SJCRH30 (cell line): ENCODE data around the gene SLAMF7. TPM values are rescaled to one million over a fixed set of nuclear protein-coding genes. Genes with fewer than 3 reads are reported as not detected.

Experiments used
- DNase-seq, 2 experiments: peaks; one replicate each; pipeline ENCODE4 v3.0.0-alpha.2; 2015 to 2020
- H3K27ac ChIP-seq: fragments of 250-450 bp; sonication (Bioruptor Pico); 2 replicates; pipeline ENCODE4 v1.5.1; 2020; ENCODE audit warnings: mild to moderate bottlenecking, moderate library complexity
- H3K27me3 ChIP-seq: fragments of 250-450 bp; sonication (Bioruptor Pico); 2 replicates; pipeline ENCODE4 v1.5.1; 2020; ENCODE audit warnings: mild to moderate bottlenecking, moderate library complexity
- H3K36me3 ChIP-seq: fragments of 250-450 bp; sonication (Bioruptor Pico); 2 replicates; pipeline ENCODE4 v1.5.1; 2020; ENCODE audit warnings: mild to moderate bottlenecking, moderate library complexity
- H3K4me1 ChIP-seq: fragments of 250-450 bp; sonication (Bioruptor Pico); 2 replicates; pipeline ENCODE4 v1.5.1; 2020; ENCODE audit warnings: mild to moderate bottlenecking, moderate library complexity
- H3K4me3 ChIP-seq: fragments of 250-450 bp; sonication (Bioruptor Pico); 2 replicates; pipeline ENCODE4 v1.5.1; 2020; ENCODE audit warnings: mild to moderate bottlenecking, moderate library complexity
- H3K9me3 ChIP-seq: fragments of 250-450 bp; sonication (Bioruptor Pico); replicated peaks from 2 replicates; pipeline ENCODE4 v1.5.1; 2020; ENCODE audit warnings: mild to moderate bottlenecking, moderate library complexity
- total RNA-seq: library from RNA; depleted of rRNA; stranded (reverse); fragments of >200 nt; shearing (Covaris generic); gene quantifications from 2 replicates; pipeline ENCODE4 v1.2.3, GENCODE V29; 2014

The SLAMF7 gene
- total RNA-seq, 1 experiment from 2014 or later: not detected

GRCh38 chr1:160748181-160748877, 9.3 kb downstream of the SLAMF7 start:
- H3K4me3 ChIP-seq: no peak overlapping the region
- H3K27me3 ChIP-seq: no peaks in the 10 kb centered on the region
- DNase-seq: peak in 1 of 2 experiments; percentile 6

GRCh38 chr1:160748878-160749269, 9.8 kb downstream of the SLAMF7 start:
- no peak for DNase-seq
- Histone ChIP-seq H3K9me3 (no peaks in the 10 kb centered on the region), H3K4me3 (no peak overlapping the region), H3K27me3 (no peaks in the 10 kb centered on the region), H3K4me1 (0 out of 2 replicates have a peak, but pooled peaks cover 3% of the 10 kb centered on the region), H3K36me3 (no peaks in the 10 kb centered on the region), H3K27ac (no peak overlapping the region)

More at GRCh38 chr1:160748181-160748877, 9.3 kb downstream of the SLAMF7 start:
- no peaks in the 10 kb centered on the region for H3K36me3 ChIP-seq
- no peak overlapping the region for H3K27ac ChIP-seq
- H3K9me3 ChIP-seq: no peaks in the 10 kb centered on the region
- peaks cover 6% of the 10 kb centered on the region; the same call in 1 of the 2 replicates for H3K4me1 ChIP-seq

GRCh38 chr1:160750608-160751007, 11.6 kb downstream of the SLAMF7 start:
- H3K4me1 ChIP-seq: no peaks in the 10 kb centered on the region
- no peak for DNase-seq
- H3K27me3 ChIP-seq: no peaks in the 10 kb centered on the region
- H3K9me3 ChIP-seq: no peaks in the 10 kb centered on the region
- no peak overlapping the region for H3K27ac ChIP-seq
- no peak overlapping the region for H3K4me3 ChIP-seq
- H3K36me3 ChIP-seq: no peaks in the 10 kb centered on the region

- Histone ChIP-seq H3K4me1 (no peaks in the 10 kb centered on the region), H3K27me3 (no peaks in the 10 kb centered on the region), H3K4me3 (no peak overlapping the region), H3K36me3 (no peaks in the 10 kb centered on the region), H3K9me3 (no peaks in the 10 kb centered on the region), H3K27ac (no peak overlapping the region)
- no peak for DNase-seq
Observed at GRCh38 chr1:160752406-160752805, 13.4 kb downstream of the SLAMF7 start.

- Histone ChIP-seq H3K27me3 (no peaks in the 10 kb centered on the region), H3K4me1 (no peaks in the 10 kb centered on the region), H3K9me3 (no peaks in the 10 kb centered on the region), H3K4me3 (no peak overlapping the region), H3K27ac (no peak overlapping the region), H3K36me3 (no peaks in the 10 kb centered on the region)
- DNase-seq: no peak
Observed at GRCh38 chr1:160752924-160753323, 13.9 kb downstream of the SLAMF7 start.

GRCh38 chr1:160753594-160753993, 14.5 kb downstream of the SLAMF7 start:
- no peak for DNase-seq
- no peak overlapping the region for H3K4me3 ChIP-seq
- no peaks in the 10 kb centered on the region for H3K4me1 ChIP-seq
- no peaks in the 10 kb centered on the region for H3K9me3 ChIP-seq
- no peaks in the 10 kb centered on the region for H3K27me3 ChIP-seq
- H3K27ac ChIP-seq: no peak overlapping the region
- no peaks in the 10 kb centered on the region for H3K36me3 ChIP-seq

GRCh38 chr1:160755461-160755860, 16.4 kb downstream of the SLAMF7 start:
- Histone ChIP-seq H3K9me3 (no peaks in the 10 kb centered on the region), H3K4me3 (no peak overlapping the region), H3K36me3 (no peaks in the 10 kb centered on the region), H3K4me1 (no peaks in the 10 kb centered on the region), H3K27me3 (no peaks in the 10 kb centered on the region), H3K27ac (no peak overlapping the region)
- DNase-seq: no peak

- DNase-seq: no peak
- no peak overlapping the region for H3K27ac ChIP-seq
- no peaks in the 10 kb centered on the region for H3K27me3 ChIP-seq
- no peaks in the 10 kb centered on the region for H3K9me3 ChIP-seq
- H3K36me3 ChIP-seq: no peaks in the 10 kb centered on the region
- no peaks in the 10 kb centered on the region for H3K4me1 ChIP-seq
- H3K4me3 ChIP-seq: no peak overlapping the region
Observed at GRCh38 chr1:160755911-160756848, 17.1 kb downstream of the SLAMF7 start.

GRCh38 chr1:160756849-160757201, 17.8 kb downstream of the SLAMF7 start:
- no peak overlapping the region for H3K4me3 ChIP-seq
- DNase-seq: no peak
- no peak overlapping the region for H3K27ac ChIP-seq
- no peaks in the 10 kb centered on the region for H3K4me1 ChIP-seq
- no peaks in the 10 kb centered on the region for H3K27me3 ChIP-seq
- no peaks in the 10 kb centered on the region for H3K9me3 ChIP-seq
- no peaks in the 10 kb centered on the region for H3K36me3 ChIP-seq

- Histone ChIP-seq H3K4me3 (no peak overlapping the region), H3K27ac (no peak overlapping the region), H3K4me1 (no peaks in the 10 kb centered on the region)
Observed at GRCh38 chr1:160758521-160758920, 19.5 kb downstream of the SLAMF7 start.

GRCh38 chr1:160759740-160760139, 20.7 kb downstream of the SLAMF7 start:
- H3K27ac ChIP-seq: no peak overlapping the region
- no peaks in the 10 kb centered on the region for H3K27me3 ChIP-seq
- no peaks in the 10 kb centered on the region for H3K36me3 ChIP-seq
- no peaks in the 10 kb centered on the region for H3K4me1 ChIP-seq
- no peak overlapping the region for H3K4me3 ChIP-seq
- H3K9me3 ChIP-seq: no peaks in the 10 kb centered on the region
- DNase-seq: no peak

More at GRCh38 chr1:160758521-160758920, 19.5 kb downstream of the SLAMF7 start:
- no peak for DNase-seq
- H3K9me3 ChIP-seq: no peaks in the 10 kb centered on the region
- H3K27me3 ChIP-seq: no peaks in the 10 kb centered on the region
- H3K36me3 ChIP-seq: no peaks in the 10 kb centered on the region

GRCh38 chr1:160761046-160761445, 22.0 kb downstream of the SLAMF7 start:
- Histone ChIP-seq H3K27me3 (no peaks in the 10 kb centered on the region), H3K4me1 (no peaks in the 10 kb centered on the region), H3K4me3 (no peak overlapping the region), H3K9me3 (no peaks in the 10 kb centered on the region), H3K27ac (no peak overlapping the region), H3K36me3 (no peaks in the 10 kb centered on the region)
- no peak for DNase-seq

GRCh38 chr1:160761886-160762285, 22.8 kb downstream of the SLAMF7 start:
- H3K4me3 ChIP-seq: no peak overlapping the region
- no peak for DNase-seq
- no peak overlapping the region for H3K27ac ChIP-seq
- H3K27me3 ChIP-seq: no peaks in the 10 kb centered on the region
- no peaks in the 10 kb centered on the region for H3K9me3 ChIP-seq
- H3K4me1 ChIP-seq: no peaks in the 10 kb centered on the region
- no peaks in the 10 kb centered on the region for H3K36me3 ChIP-seq

- Histone ChIP-seq H3K27me3 (no peaks in the 10 kb centered on the region), H3K9me3 (no peaks in the 10 kb centered on the region), H3K36me3 (no peaks in the 10 kb centered on the region), H3K27ac (no peak overlapping the region), H3K4me1 (no peaks in the 10 kb centered on the region), H3K4me3 (no peak overlapping the region)
- DNase-seq: no peak
Observed at GRCh38 chr1:160763993-160764392, 24.9 kb downstream of the SLAMF7 start.
